SH-SY5Y (cell line): ENCODE results near the gene FIZ1.

Experiments
- GATA2 ChIP-seq: IDR thresholded peaks from 2 replicates; pipeline ENCODE4 v1.6.1; 2011; ENCODE audit warnings: mild to moderate bottlenecking, low read depth, low read length
- GATA3 ChIP-seq: IDR thresholded peaks from 2 replicates; pipeline ENCODE4 v1.6.1; 2011; ENCODE audit warnings: low read depth, mild to moderate bottlenecking, low read length, moderate library complexity

- no peak for TF ChIP-seq GATA2
- TF ChIP-seq GATA3 = no peak
Measured at GRCh38 chr19:55592391-55593090, 6.8 kb downstream of the FIZ1 start.
